Cardiac muscle cell (in vitro differentiated cells and primary cell): ENCODE data around the gene DZIP1. TPM values are rescaled to one million over a fixed set of nuclear protein-coding genes. Genes with fewer than 3 reads are reported as not detected.
A peak's percentile ranks its signal among the peaks of the same experiment; 100 is the strongest.

Experiments
- DNase-seq, 2 donors: peaks; one replicate each; pipeline versions ENCODE4 v3.0.0 to v3.0.0-alpha.2; 2010 to 2017; ENCODE audit warnings: low read depth in 1 of 2, low spot score in 1 of 2
- H3K27ac ChIP-seq: fragments of 200-600 bp; sonication (generic); 2 replicates; pipeline ENCODE4 v1.5.1; 2016
- H3K27me3 ChIP-seq: fragments of 200-600 bp; sonication (generic); 2 replicates; pipeline ENCODE4 v1.6.0; 2016; ENCODE audit warnings: control low read depth
- H3K36me3 ChIP-seq: fragments of 200-600 bp; sonication (generic); 2 replicates; pipeline ENCODE4 v1.5.1; 2016; ENCODE audit warnings: control low read depth
- H3K4me1 ChIP-seq: fragments of 200-600 bp; sonication (generic); 2 replicates; pipeline ENCODE4 v1.8.1; 2017; ENCODE audit warnings: low read depth, mild to moderate bottlenecking, mixed run types
- H3K4me3 ChIP-seq: fragments of 200-600 bp; sonication (generic); 2 replicates; pipeline ENCODE4 v1.5.1; 2016; ENCODE audit warnings: mild to moderate bottlenecking
- H3K9me3 ChIP-seq: fragments of 200-600 bp; sonication (generic); 2 replicates; pipeline ENCODE4 v1.5.1; 2017; ENCODE audit warnings: low read depth, mild to moderate bottlenecking, control low read depth
- CTCF ChIP-seq: IDR thresholded peaks from 2 replicates; pipeline ENCODE4 v1.5.1; 2012; ENCODE audit warnings: low read depth, mild to moderate bottlenecking, low read length
- polyA plus RNA-seq: library from polyadenylated mRNA; unstranded; fragments of >200 nt; fragmentation: Nextera tagmentation; extraction: Ambion mirVana; gene quantifications from 2 replicates; pipeline ENCODE4 v1.2.1, GENCODE V29; 2016
- total RNA-seq: library from RNA; depleted of rRNA; stranded (reverse); fragments of >200 nt; gene quantifications from 2 replicates; pipeline ENCODE4 v1.2.3, GENCODE V29; 2016

DZIP1 gene
- total and polyA plus RNA-seq, 2 experiments from 2014 or later: 6.4 to 47.2 TPM

DNA sequence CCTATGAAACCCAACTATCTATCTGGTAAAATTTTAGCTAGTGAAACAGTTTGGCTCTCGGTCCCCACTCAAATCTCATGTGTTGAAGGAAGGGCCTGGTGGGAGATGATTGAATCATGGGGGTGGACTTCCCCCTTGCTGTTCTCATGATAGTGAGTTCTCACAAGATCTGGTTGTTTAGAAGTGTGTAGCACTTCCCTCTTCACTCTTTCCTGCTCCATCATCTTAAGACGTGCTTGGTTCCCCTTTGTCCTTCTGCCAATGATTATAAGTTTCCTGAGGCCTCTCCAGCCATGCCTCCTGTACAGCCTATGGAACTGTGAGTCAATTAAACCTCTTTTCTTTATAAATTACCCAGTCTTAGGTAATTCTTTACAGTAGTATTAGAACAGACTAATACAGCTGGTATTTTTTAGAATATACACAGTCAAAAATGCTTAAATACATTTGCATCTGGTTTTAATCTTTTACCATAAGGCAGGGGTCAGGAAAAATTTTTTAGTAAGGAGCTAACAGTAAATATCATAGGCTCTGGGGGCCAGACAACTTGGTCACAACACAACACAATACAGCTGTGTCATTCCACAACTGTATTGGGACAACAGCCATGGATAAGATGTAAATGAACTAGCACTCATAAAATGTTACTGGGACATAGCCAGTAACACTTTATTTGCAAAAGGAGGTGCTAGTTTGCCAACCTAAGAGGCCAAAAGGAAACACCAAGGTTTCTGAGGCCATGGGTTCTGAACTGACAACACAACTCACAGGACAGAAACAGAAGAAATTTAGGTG, 24.3 kb downstream of the DZIP1 start:
- no peak overlapping the region for H3K27ac ChIP-seq
- no peaks in the 10 kb centered on the region for H3K4me1 ChIP-seq
- TF ChIP-seq CTCF: no peak
- H3K4me3 ChIP-seq: no peak overlapping the region
- H3K9me3 ChIP-seq: no peaks in the 10 kb centered on the region
- H3K36me3 ChIP-seq: peaks cover 34% of the 10 kb centered on the region
- no peak for DNase-seq
- H3K27me3 ChIP-seq: no peaks in the 10 kb centered on the region

DNA sequence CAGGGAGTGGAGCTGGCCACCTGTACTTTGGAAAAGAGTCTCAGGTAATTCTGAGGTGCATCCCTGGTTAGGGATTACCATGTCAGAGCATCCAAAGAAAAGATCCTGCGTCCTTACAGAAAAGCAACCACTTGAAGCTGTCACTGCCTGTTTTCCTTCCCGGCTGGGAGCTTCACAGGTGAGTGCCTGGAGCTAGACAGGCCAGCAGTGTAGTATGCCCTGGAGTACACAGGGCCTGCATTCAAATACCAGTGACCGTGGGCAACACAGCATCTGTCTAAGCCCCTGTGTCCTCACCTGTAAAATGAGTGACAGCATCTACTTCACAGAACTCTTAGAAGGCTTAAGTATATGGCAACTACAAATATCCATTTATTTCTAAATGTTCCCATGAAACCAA, 29.0 kb downstream of the DZIP1 start:
- TF ChIP-seq CTCF: no peak
- H3K36me3 ChIP-seq: peaks cover 24% of the 10 kb centered on the region
- H3K9me3 ChIP-seq: no peaks in the 10 kb centered on the region
- H3K27ac ChIP-seq: no peak overlapping the region
- no peaks in the 10 kb centered on the region for H3K27me3 ChIP-seq
- H3K4me3 ChIP-seq: no peak overlapping the region
- no peak for DNase-seq
- H3K4me1 ChIP-seq: no peaks in the 10 kb centered on the region

GRCh38 chr13:95614641-95615245, 29.8 kb downstream of the DZIP1 start:
- H3K36me3 ChIP-seq: peaks cover 23% of the 10 kb centered on the region
- H3K9me3 ChIP-seq: no peaks in the 10 kb centered on the region
- no peak for DNase-seq
- no peak overlapping the region for H3K4me3 ChIP-seq
- no peaks in the 10 kb centered on the region for H3K27me3 ChIP-seq
- no peak for TF ChIP-seq CTCF
- H3K4me1 ChIP-seq: peaks cover under 1% of the 10 kb centered on the region
- no peak overlapping the region for H3K27ac ChIP-seq

DNA sequence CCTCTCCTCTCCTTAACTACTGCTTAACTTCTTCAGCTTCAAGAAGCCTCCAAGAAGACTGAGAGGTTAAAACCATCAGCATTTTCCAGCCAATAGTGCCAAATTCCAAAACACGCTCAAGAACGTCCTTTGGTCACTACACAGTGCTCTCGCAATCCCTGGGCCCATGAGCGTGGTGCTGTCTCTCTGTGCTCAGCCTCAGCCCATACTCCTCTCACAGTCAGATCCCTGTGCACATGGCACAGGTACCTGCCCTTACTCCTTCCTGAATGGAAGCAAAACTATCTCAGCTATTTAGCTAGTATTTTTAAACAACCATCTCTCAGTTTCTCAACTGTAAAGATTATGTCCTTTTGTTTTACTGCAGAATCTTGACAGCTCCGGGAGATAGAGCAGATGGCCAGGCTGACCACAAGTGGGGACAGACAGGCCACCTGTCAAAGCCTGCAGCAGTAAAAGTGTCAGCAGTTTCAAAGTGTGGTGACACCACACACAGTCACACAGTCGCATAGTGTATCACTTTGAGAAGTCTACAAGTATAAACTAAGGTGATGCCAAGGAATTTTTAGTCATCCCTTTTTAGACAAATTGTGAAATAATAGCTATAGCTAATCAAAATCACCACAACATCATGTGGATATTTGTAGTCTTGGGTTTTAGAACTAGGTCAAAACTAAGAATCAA, 35.7 kb downstream of the DZIP1 start:
- TF ChIP-seq CTCF: no peak
- Histone ChIP-seq H3K27ac (peak overlapping the region; percentile 19), H3K4me1 (peaks cover 18% of the 10 kb centered on the region), H3K9me3 (no peaks in the 10 kb centered on the region), H3K4me3 (no peak overlapping the region), H3K27me3 (no peaks in the 10 kb centered on the region), H3K36me3 (peaks cover 15% of the 10 kb centered on the region)
- DNase-seq: peak in 1 of 2 donors; percentile 61

- peaks cover 18% of the 10 kb centered on the region for H3K4me1 ChIP-seq
- no peak overlapping the region for H3K27ac ChIP-seq
- no peak for TF ChIP-seq CTCF
- H3K4me3 ChIP-seq: no peak overlapping the region
- no peaks in the 10 kb centered on the region for H3K9me3 ChIP-seq
- H3K36me3 ChIP-seq: peaks cover 15% of the 10 kb centered on the region
- DNase-seq: peak in 1 of 2 donors; percentile 54
- H3K27me3 ChIP-seq: no peaks in the 10 kb centered on the region
Measured at GRCh38 chr13:95607366-95607765, 37.1 kb downstream of the DZIP1 start.
